SK-N-SH (cell line): Measurements from ENCODE around the gene CNTNAP2. TPM values are rescaled to one million over a fixed set of nuclear protein-coding genes. Genes with fewer than 3 reads are reported as not detected.

Experiments
- CTCF ChIA-PET: fragments of 300-600, 350-600 bp; formaldehyde crosslinking; extraction: SDS; loops from one replicate; lab custom pipeline; 2021; lab: Yijun Ruan, JAX
- POLR2A ChIA-PET: fragments of 350-600 bp; sonication (Branson Sonifier 250); formaldehyde crosslinking; extraction: SDS; loops from one replicate; lab custom pipeline; 2020; ENCODE audit warnings: antibody characterized with exemption, inconsistent platforms; lab: Yijun Ruan, JAX
- DNase-seq: peaks from one replicate; pipeline ENCODE4 v3.0.0; 2012
- H2AFZ ChIP-seq: fragments of 200-600 bp; sonication (generic); 2 replicates; pipeline ENCODE4 v1.8.1; 2016; ENCODE audit warnings: antibody characterized with exemption, mild to moderate bottlenecking, low read depth
- H3F3A ChIP-seq: fragments of 200-600 bp; sonication (generic); replicated peaks from 2 replicates; pipeline ENCODE3; 2016; ENCODE audit warnings: antibody characterized with exemption, mild to moderate bottlenecking; ENCODE audit not compliant: insufficient read depth
- H3K27ac ChIP-seq, 2 experiments: fragments of 200-500 bp in 1 of 2; fragments of 200-600 bp in 1 of 2; sonication (Bioruptor generic) in 1 of 2; sonication (generic), shearing (Covaris generic) in 1 of 2; 2 replicates each; pipeline versions ENCODE4 v1.5.1 to v1.6.1; 2014 to 2016; ENCODE audit warnings: low read depth in 2 of 2, inconsistent platforms in 1 of 2, low read length in 1 of 2, mild to moderate bottlenecking in 1 of 2, mixed read lengths in 1 of 2
- H3K27me3 ChIP-seq: fragments of 200-600 bp; sonication (generic), shearing (Covaris generic); 2 replicates; pipeline ENCODE4 v1.6.1; 2016; ENCODE audit warnings: mixed run types; ENCODE audit not compliant: insufficient read depth
- H3K36me3 ChIP-seq, 2 experiments: fragments of 200-500 bp in 1 of 2; fragments of 200-600 bp in 1 of 2; sonication (Bioruptor generic) in 1 of 2; sonication (generic) in 1 of 2; replicated peaks in 1 of 2; 2 replicates each; pipeline versions ENCODE3 to v1.5.1; 2014 to 2016; ENCODE audit warnings: low read length in 1 of 2, mild to moderate bottlenecking in 1 of 2; ENCODE audit not compliant: insufficient read depth in 2 of 2, control insufficient read depth in 1 of 2
- H3K4me1 ChIP-seq, 2 experiments: fragments of 200-500 bp in 1 of 2; fragments of 200-600 bp in 1 of 2; sonication (Bioruptor generic) in 1 of 2; sonication (generic), shearing (Covaris generic) in 1 of 2; 2 replicates each; pipeline versions ENCODE4 v1.5.1 to v1.6.1; 2014 to 2016; ENCODE audit warnings: low read depth in 1 of 2, low read length in 1 of 2, mixed run types in 1 of 2; ENCODE audit not compliant: insufficient read depth in 2 of 2, control insufficient read depth in 1 of 2
- H3K4me2 ChIP-seq: fragments of 200-600 bp; sonication (generic), shearing (Covaris generic); 2 replicates; pipeline ENCODE4 v1.6.1; 2017; ENCODE audit warnings: mixed run types
- H3K4me3 ChIP-seq, 2 experiments: fragments of 200-500 bp in 1 of 2; fragments of 200-600 bp in 1 of 2; sonication (Bioruptor generic) in 1 of 2; sonication (generic), shearing (Covaris generic) in 1 of 2; 2 replicates each; pipeline versions ENCODE4 v1.5.1 to v1.8.1; 2014 to 2016; ENCODE audit warnings: low read depth in 2 of 2, inconsistent platforms in 1 of 2, low read length in 1 of 2, mild to moderate bottlenecking in 1 of 2, mixed read lengths in 1 of 2, moderate library complexity in 1 of 2
- H3K79me2 ChIP-seq: fragments of 200-600 bp; sonication (generic); 2 replicates; pipeline ENCODE4 v1.8.1; 2017; ENCODE audit warnings: mild to moderate bottlenecking; ENCODE audit not compliant: insufficient read depth
- H3K9ac ChIP-seq: fragments of 200-600 bp; sonication (generic); 2 replicates; pipeline ENCODE4 v1.6.1; 2017; ENCODE audit warnings: mixed run types
- H3K9me2 ChIP-seq: fragments of 200-600 bp; sonication (generic); 2 replicates; pipeline ENCODE4 v1.6.1; 2017; ENCODE audit warnings: mixed run types
- H3K9me3 ChIP-seq: fragments of 200-600 bp; sonication (generic); 2 replicates; pipeline ENCODE4 v1.6.1; 2017; ENCODE audit warnings: mixed run types, mild to moderate bottlenecking, moderate library complexity
- H4K20me1 ChIP-seq: fragments of 200-600 bp; sonication (generic); 2 replicates; pipeline ENCODE4 v1.6.1; 2017; ENCODE audit warnings: mild to moderate bottlenecking, mixed run types; ENCODE audit not compliant: insufficient read depth
- CHD2 ChIP-seq: fragments of 150-350 bp; IDR thresholded peaks from 2 replicates; pipeline ENCODE4 v1.6.1; 2018; ENCODE audit warnings: low read length; ENCODE audit not compliant: partially characterized antibody
- ELF1 ChIP-seq: IDR thresholded peaks from 2 replicates; pipeline ENCODE4 v1.4.0; 2012
- EZH2phosphoT487 ChIP-seq: fragments of 200-600 bp; sonication (generic); IDR thresholded peaks from 2 replicates; pipeline ENCODE4 v1.6.1; 2017; ENCODE audit warnings: low read depth, mixed run types, mild to moderate bottlenecking, antibody characterized with exemption, moderate library complexity, borderline replicate concordance
- FOSL2 ChIP-seq: IDR thresholded peaks from 2 replicates; pipeline ENCODE4 v1.4.0; 2012; ENCODE audit warnings: low read depth, mild to moderate bottlenecking, moderate library complexity, borderline replicate concordance
- FOXM1 ChIP-seq: IDR thresholded peaks from 2 replicates; pipeline ENCODE4 v1.4.0; 2012; ENCODE audit warnings: low read depth, mild to moderate bottlenecking
- GABPA ChIP-seq: IDR thresholded peaks from 2 replicates; pipeline ENCODE4 v1.4.0; 2012; ENCODE audit warnings: low read depth, mild to moderate bottlenecking
- JUND ChIP-seq: IDR thresholded peaks from 2 replicates; pipeline ENCODE4 v1.4.0; 2012
- MEF2A ChIP-seq: IDR thresholded peaks from 2 replicates; pipeline ENCODE4 v1.4.0; 2012; ENCODE audit warnings: low read depth, borderline replicate concordance
- MXI1 ChIP-seq: IDR thresholded peaks from 2 replicates; pipeline ENCODE4 v1.6.1; 2012; ENCODE audit warnings: mild to moderate bottlenecking, low read depth, low read length, improper control_type of control experiment
- POLR2AphosphoS5 ChIP-seq: IDR thresholded peaks from 2 replicates; pipeline ENCODE4 v1.6.1; 2012; ENCODE audit warnings: low read depth, low read length
- RCOR1 ChIP-seq: fragments of 150-350 bp; IDR thresholded peaks from 2 replicates; pipeline ENCODE4 v1.6.1; 2017; ENCODE audit warnings: antibody characterized with exemption, low read length
- SIN3A ChIP-seq: IDR thresholded peaks from 2 replicates; pipeline ENCODE4 v1.6.1; 2012; ENCODE audit warnings: low read depth, mild to moderate bottlenecking, low read length, moderate library complexity, borderline replicate concordance
- TAF1 ChIP-seq: IDR thresholded peaks from 2 replicates; pipeline ENCODE4 v1.6.1; 2012; ENCODE audit warnings: low read depth, mild to moderate bottlenecking, low read length, moderate library complexity, borderline replicate concordance
- TCF12 ChIP-seq: IDR thresholded peaks from 2 replicates; pipeline ENCODE4 v1.4.0; 2012
- TEAD4 ChIP-seq: IDR thresholded peaks from 2 replicates; pipeline ENCODE4 v1.4.0; 2012; ENCODE audit warnings: mild to moderate bottlenecking, borderline replicate concordance; ENCODE audit not compliant: insufficient read depth
- WGBS: methylation state at CpG from one replicate; pipeline ENCODE4 v1.1.6; 2017; ENCODE audit warnings: low lambda C conversion rate; 5-methylcytosine and 5-hydroxymethylcytosine counted together
- polyA plus RNA-seq, 3 experiments: library from polyadenylated mRNA; depleted of rRNA; stranded (reverse); fragments of >200 nt; gene quantifications; 2 replicates each; pipeline ENCODE4 v1.2.3, GENCODE V29; 2012
- TF ChIP-seq, protein P1 (sequence below): IDR thresholded peaks from 2 replicates; pipeline ENCODE4 v1.4.0; 2012; ENCODE audit warnings: low read depth, borderline replicate concordance
- TF ChIP-seq, protein P2 (sequence below): IDR thresholded peaks from 2 replicates; pipeline ENCODE4 v1.4.0; 2012; ENCODE audit warnings: low read depth, borderline replicate concordance
- TF ChIP-seq, protein P3 (sequence below): fragments of 200-600 bp; sonication (generic); IDR thresholded peaks from 2 replicates; pipeline ENCODE4 v1.6.1; 2017; ENCODE audit warnings: antibody characterized with exemption, mild to moderate bottlenecking, moderate library complexity
- TF ChIP-seq, protein P4 (sequence below): fragments of 150-350 bp; IDR thresholded peaks from 2 replicates; pipeline ENCODE4 v1.6.1; 2016; ENCODE audit warnings: mild to moderate bottlenecking, low read depth, low read length
- TF ChIP-seq, protein P5 (sequence below): IDR thresholded peaks from 2 replicates; pipeline ENCODE4; 2012

Gene CNTNAP2
- polyA plus RNA-seq, 1 of the 3 experiments (the other 2 are of a cell fraction), result 3.4 TPM

DNA sequence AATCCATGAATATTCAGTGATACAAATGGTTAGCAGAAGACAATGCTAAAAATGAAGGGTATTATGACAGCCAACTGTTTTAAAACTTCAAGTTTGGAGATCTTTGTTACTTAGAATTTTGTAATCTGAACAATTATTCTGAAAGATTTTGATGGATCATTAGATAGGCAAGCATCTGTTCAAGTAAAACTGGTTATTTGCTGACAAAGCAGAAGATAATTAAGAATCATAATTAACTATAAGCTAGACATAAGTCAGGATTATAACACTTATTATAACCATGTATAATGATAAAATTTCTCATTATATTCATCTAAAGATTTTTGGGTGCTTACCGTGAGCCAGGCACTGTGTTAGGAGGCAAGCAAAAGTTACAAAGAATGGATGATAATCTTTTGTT, 1145.1 kb downstream of the CNTNAP2 start:
- Histone ChIP-seq H3F3A (no peaks in the 10 kb centered on the region), H3K4me1 (0 out of 4 replicates have a peak, but pooled peaks cover 0 to 3% of the 10 kb centered on the region in 2 experiments), H3K36me3 (no peaks in the 10 kb centered on the region), H3K9me2 (no peaks in the 10 kb centered on the region), H2AFZ (no peak overlapping the region), H3K27ac (no peak overlapping the region), H3K9me3 (no peaks in the 10 kb centered on the region), H3K4me2 (no peak overlapping the region), H3K27me3 (no peaks in the 10 kb centered on the region), H3K4me3 (no peak overlapping the region), H3K79me2 (no peaks in the 10 kb centered on the region), H3K9ac (no peak overlapping the region), H4K20me1 (no peaks in the 10 kb centered on the region)
- CTCF ChIA-PET, result no interaction called here
- POLR2A ChIA-PET, result no interaction called here
- TF ChIP-seq EZH2phosphoT487 (no peak), TCF12 (no peak), POLR2AphosphoS5 (no peak), JUND (no peak), TEAD4 (no peak), CHD2 (no peak), RCOR1 (no peak)
- TF ChIP-seq, protein P1, sequence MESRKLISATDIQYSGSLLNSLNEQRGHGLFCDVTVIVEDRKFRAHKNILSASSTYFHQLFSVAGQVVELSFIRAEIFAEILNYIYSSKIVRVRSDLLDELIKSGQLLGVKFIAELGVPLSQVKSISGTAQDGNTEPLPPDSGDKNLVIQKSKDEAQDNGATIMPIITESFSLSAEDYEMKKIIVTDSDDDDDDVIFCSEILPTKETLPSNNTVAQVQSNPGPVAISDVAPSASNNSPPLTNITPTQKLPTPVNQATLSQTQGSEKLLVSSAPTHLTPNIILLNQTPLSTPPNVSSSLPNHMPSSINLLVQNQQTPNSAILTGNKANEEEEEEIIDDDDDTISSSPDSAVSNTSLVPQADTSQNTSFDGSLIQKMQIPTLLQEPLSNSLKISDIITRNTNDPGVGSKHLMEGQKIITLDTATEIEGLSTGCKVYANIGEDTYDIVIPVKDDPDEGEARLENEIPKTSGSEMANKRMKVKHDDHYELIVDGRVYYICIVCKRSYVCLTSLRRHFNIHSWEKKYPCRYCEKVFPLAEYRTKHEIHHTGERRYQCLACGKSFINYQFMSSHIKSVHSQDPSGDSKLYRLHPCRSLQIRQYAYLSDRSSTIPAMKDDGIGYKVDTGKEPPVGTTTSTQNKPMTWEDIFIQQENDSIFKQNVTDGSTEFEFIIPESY, result no peak
- DNase-seq, result no peak
- 93% methylated on average over 1 of the region's 1 CpG for WGBS

DNA sequence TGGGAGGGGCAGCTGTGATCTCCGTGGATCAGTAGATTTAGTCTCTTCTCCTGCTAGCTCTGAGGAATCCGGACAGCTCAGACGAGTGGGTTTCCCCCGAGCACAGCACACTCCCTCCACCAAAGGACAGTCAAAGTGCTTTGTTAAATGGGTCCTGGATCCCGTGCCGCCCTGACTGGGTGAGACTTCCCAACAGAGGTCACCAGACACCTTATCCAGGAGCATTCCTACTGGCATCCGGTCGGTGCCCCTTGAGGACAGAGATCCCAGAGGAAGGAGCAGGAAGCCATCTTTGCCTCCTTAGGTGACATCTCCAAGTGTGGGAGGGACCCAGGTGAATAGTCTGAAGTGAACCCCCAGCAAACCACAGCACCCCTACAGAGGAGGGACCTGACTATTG, 1148.9 kb downstream of the CNTNAP2 start:
- CTCF ChIA-PET, result no interaction called here
- Histone ChIP-seq H3K4me3 (no peak overlapping the region), H2AFZ (no peak overlapping the region), H3K4me2 (no peak overlapping the region), H3K9ac (no peak overlapping the region), H3K4me1 (no peaks in the 10 kb centered on the region), H3K27me3 (no peaks in the 10 kb centered on the region), H3K9me2 (no peaks in the 10 kb centered on the region), H3K27ac (no peak overlapping the region), H3K9me3 (no peaks in the 10 kb centered on the region), H4K20me1 (no peaks in the 10 kb centered on the region), H3K36me3 (no peaks in the 10 kb centered on the region), H3F3A (no peaks in the 10 kb centered on the region), H3K79me2 (no peaks in the 10 kb centered on the region)
- WGBS, result 71% methylated on average over 8 of the region's 8 CpGs
- POLR2A ChIA-PET, result no interaction called here
- no peak for DNase-seq
- TF ChIP-seq EZH2phosphoT487 (no peak), FOSL2 (no peak), JUND (no peak), GABPA (no peak), POLR2AphosphoS5 (no peak), FOXM1 (no peak), MXI1 (no peak), MEF2A (no peak), ELF1 (no peak), SIN3A (no peak), TAF1 (no peak)
- TF ChIP-seq, protein P2, sequence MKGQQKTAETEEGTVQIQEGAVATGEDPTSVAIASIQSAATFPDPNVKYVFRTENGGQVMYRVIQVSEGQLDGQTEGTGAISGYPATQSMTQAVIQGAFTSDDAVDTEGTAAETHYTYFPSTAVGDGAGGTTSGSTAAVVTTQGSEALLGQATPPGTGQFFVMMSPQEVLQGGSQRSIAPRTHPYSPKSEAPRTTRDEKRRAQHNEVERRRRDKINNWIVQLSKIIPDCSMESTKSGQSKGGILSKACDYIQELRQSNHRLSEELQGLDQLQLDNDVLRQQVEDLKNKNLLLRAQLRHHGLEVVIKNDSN, result no peak
- TF ChIP-seq, protein P3, sequence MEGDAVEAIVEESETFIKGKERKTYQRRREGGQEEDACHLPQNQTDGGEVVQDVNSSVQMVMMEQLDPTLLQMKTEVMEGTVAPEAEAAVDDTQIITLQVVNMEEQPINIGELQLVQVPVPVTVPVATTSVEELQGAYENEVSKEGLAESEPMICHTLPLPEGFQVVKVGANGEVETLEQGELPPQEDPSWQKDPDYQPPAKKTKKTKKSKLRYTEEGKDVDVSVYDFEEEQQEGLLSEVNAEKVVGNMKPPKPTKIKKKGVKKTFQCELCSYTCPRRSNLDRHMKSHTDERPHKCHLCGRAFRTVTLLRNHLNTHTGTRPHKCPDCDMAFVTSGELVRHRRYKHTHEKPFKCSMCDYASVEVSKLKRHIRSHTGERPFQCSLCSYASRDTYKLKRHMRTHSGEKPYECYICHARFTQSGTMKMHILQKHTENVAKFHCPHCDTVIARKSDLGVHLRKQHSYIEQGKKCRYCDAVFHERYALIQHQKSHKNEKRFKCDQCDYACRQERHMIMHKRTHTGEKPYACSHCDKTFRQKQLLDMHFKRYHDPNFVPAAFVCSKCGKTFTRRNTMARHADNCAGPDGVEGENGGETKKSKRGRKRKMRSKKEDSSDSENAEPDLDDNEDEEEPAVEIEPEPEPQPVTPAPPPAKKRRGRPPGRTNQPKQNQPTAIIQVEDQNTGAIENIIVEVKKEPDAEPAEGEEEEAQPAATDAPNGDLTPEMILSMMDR, result no peak
- TF ChIP-seq, protein P1, result no peak
- TF ChIP-seq, protein P4, sequence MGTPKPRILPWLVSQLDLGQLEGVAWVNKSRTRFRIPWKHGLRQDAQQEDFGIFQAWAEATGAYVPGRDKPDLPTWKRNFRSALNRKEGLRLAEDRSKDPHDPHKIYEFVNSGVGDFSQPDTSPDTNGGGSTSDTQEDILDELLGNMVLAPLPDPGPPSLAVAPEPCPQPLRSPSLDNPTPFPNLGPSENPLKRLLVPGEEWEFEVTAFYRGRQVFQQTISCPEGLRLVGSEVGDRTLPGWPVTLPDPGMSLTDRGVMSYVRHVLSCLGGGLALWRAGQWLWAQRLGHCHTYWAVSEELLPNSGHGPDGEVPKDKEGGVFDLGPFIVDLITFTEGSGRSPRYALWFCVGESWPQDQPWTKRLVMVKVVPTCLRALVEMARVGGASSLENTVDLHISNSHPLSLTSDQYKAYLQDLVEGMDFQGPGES, result no peak
- TF ChIP-seq, protein P5, sequence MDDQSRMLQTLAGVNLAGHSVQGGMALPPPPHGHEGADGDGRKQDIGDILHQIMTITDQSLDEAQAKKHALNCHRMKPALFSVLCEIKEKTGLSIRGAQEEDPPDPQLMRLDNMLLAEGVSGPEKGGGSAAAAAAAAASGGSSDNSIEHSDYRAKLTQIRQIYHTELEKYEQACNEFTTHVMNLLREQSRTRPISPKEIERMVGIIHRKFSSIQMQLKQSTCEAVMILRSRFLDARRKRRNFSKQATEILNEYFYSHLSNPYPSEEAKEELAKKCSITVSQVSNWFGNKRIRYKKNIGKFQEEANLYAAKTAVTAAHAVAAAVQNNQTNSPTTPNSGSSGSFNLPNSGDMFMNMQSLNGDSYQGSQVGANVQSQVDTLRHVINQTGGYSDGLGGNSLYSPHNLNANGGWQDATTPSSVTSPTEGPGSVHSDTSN, result no peak
